ENCODE data around the gene TLE6.
"Not testable (repeated sequence)": the region's sequence is repeated elsewhere in the genome, so short reads cannot be mapped to it uniquely, and the experiment has no call there.

TLE6 gene

DNA sequence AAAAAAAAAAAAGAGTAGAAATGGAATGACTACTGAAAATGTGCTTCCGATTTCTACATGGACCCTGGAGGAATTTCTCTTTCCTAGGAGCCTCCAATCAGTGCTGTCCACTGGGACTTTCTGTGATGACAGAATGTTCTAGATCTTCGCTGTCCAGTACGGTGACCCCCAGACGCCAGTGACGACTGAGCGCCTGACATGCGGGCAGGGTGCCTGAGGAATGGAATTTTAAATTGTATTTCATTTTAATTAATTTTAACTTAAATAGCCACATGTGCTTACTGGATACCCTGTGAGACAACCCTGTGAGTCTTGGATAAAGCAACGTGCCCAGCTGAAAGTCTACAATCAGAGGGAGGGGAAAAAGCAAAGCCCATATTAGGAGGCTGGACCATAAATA is 4.1 kb upstream of the TLE6 start:
- no peak for DNase-seq (ENCODE audit: extremely low read depth in 1 of 2, low read depth in 1 of 2)

- no peak for DNase-seq (ENCODE audit: extremely low read depth in 1 of 2, low read depth in 1 of 2)
Measured at GRCh38 chr19:2974342-2975041, 2.9 kb upstream of the TLE6 start.

DNA sequence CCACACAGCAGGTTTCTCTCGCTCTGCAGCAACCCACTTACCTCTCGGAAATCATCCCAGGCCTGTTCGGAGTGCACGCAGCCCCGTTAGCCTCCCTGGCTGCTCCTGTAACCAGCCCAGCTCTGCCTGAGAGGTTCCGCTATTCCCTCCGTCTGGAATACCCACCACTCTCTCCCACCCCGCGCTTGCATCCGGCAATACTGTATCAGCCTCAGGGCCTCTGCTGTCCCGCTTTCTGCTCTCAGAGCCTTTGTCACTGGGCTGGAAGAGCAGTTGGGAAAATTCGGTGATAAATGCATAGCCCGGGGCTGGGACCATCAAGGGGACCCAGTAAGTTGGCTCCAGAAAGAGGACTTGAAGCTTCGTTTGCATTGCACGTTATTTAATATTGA is 759 bp upstream of the TLE6 start:
- no peak for DNase-seq (ENCODE audit: extremely low read depth in 1 of 2, low read depth in 1 of 2)

- DNase-seq (ENCODE audit: extremely low read depth in 1 of 2, low read depth in 1 of 2) = no peak
Measured at GRCh38 chr19:2977746-2978138, 378 bp downstream of the TLE6 start.

DNA sequence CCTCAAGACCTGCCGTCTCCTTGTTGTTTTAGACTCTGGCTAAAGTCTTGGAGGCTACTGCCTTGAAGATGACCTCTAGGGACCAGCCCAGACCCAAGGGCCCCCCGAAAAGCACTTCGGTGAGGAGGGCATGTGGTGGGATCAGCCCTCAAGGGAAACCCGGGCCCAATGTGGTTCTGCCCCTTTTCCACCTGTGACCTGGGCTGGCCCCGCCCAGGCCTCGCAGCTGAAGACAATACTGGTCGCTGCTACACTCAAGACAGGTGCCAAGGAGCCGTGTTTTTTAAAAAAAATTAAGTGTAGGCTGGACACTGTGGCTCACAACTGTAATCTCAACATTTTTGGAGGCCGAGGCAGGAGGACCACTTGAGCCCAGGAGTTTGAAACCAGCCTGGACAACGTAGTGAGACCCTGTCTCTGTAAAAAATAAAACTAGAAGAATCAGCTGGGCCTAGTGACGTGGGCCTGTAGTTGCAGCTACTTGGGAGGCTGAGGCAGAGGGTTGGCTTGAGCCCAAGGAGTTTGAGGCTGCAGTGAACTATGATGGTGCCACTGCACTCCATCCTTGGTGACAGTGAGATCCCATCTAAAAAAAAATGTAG is 903 bp downstream of the TLE6 start:
- DNase-seq (ENCODE audit: extremely low read depth in 1 of 2, low read depth in 1 of 2) = no peak

GRCh38 chr19:2978772-2979171 is 1.4 kb downstream of the TLE6 start:
- DNase-seq (ENCODE audit: extremely low read depth in 1 of 2, low read depth in 1 of 2) = no peak

- no peak for DNase-seq (ENCODE audit: extremely low read depth in 1 of 2, low read depth in 1 of 2)
Measured at GRCh38 chr19:2981898-2982297, 4.5 kb downstream of the TLE6 start.

DNA sequence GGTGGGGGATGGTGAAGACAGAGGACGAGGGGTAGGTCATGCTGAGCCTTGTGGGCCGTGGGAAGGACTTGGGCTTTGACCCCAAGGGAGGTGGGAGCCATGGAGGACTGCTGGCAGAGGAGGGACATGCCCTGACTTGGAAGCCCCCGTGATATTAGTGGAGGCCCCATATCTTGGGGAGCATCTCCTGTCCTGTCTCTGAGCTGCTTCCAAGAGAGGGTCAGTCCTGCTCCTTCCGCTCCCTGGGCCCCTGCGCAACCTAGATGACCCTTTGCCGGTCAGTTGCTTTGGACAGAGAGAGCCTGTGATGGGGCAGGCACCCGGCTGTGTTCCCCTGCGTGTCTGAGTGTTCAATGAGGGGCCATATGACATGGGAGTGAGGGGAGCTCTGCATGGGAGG is 5.2 kb downstream of the TLE6 start:
- DNase-seq (ENCODE audit: extremely low read depth in 1 of 2, low read depth in 1 of 2) = no peak

GRCh38 chr19:2982983-2983350 is 5.6 kb downstream of the TLE6 start:
- DNase-seq (ENCODE audit: extremely low read depth in 1 of 2, low read depth in 1 of 2) = no peak

DNA sequence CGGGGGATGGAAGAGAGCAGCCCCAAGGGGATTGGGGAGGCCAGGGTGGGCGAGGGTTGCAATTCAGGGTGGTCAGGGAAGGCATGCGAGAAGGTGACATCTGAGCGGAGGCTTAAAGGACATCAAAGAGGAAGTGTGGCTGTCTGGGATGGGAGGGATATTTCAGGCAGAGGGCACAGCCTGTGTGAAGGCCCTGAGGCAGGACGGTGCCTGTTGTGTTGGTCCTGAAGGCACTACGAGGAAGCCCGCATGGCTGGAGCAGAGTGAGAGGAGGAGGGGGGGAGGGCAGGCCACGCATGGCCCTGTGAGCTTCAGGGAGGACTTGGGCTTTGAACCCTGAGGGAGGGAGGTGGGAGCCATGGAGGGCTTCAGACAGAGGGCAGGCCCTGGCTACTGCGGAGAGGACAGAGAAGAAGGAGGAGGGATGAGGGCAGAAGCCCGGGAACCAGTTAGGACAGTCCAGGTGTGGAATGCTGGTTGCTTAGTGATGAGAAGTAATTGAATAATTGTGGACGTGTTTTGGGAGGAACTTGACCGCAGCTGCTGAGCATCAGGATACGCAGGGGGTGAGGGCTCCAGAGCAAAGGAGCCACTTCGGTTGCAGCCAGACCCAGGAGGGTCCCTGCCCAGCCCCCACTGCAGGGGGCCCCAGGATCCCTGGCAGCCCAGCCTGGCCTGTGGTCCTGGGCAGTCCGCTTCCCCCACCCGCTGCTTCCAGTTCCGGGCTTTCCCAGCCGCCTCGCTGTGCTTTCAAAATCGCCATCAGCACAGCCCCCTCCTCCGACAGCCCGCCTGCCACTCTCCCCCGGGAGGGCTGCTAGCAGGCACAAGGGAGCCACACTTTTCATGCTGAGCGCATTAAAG is 6.2 kb downstream of the TLE6 start:
- no peak for DNase-seq (ENCODE audit: extremely low read depth in 1 of 2, low read depth in 1 of 2)

- DNase-seq (ENCODE audit: extremely low read depth in 1 of 2, low read depth in 1 of 2) = no peak
Measured at GRCh38 chr19:2984215-2984528, 6.8 kb downstream of the TLE6 start.

DNA sequence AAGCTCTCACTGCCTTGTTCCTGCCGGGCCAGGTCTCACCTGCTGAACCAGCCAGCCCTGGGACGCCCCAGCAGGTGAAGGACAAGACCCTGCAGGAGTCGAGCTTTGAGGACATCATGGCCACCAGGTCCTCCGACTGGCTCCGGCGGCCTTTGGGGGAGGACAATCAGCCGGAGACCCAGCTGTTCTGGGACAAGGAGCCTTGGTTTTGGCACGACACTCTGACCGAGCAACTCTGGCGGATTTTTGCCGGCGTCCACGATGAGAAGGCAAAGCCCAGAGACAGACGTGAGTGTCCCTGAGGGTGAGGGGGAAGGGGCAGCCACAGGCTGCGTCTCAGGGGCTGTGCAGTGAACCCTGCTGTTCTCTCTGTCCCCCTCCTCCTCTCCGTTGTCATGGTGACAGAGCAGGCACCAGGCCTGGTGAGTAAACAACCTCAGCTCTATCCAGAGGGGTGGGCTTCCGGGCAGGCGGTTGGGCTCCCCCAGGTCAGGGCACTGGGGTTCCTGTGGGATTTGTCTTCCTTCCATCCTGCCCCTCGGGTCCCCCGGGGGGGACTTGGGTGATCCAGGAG is 9.7 kb downstream of the TLE6 start:
- no peak for DNase-seq (ENCODE audit: extremely low read depth in 1 of 2, low read depth in 1 of 2)

GRCh38 chr19:2987797-2988196 is 10.4 kb downstream of the TLE6 start:
- DNase-seq (ENCODE audit: extremely low read depth in 1 of 2, low read depth in 1 of 2) = no peak

- DNase-seq (ENCODE audit: extremely low read depth in 1 of 2, low read depth in 1 of 2) = no peak
Measured at GRCh38 chr19:2988568-2988967, 11.2 kb downstream of the TLE6 start.

DNA sequence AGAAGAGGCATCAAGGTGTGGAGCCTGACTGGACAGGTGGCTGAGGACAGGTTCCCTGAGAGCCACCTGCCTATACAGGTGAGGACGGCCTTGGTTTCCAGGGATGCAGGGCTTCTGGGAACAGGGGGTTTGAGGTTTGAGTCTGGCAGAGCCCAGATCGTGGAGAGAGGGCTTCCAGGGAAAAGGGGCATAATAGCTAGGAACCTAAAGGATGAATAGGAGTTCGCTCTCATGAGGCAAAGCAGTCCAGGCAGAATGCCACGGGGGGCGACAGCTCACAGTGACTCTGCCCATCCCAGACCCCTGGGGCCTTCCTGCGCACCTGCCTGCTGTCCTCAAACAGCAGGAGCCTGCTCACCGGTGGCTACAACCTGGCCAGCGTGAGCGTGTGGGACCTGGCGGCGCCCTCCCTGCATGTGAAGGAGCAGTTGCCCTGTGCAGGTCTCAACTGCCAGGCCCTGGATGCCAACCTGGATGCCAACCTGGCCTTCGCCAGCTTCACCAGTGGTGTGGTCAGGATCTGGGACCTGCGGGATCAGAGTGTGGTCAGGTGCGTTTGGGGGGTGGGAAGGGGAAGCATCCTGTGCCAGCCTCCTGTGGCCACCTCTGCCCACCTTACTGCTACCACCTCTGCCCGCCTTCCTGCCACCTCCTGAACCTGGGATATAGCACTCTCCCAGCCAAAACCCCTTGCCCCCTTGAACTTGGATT is 12.0 kb downstream of the TLE6 start:
- DNase-seq (ENCODE audit: extremely low read depth in 1 of 2, low read depth in 1 of 2) = no peak

- DNase-seq (ENCODE audit: extremely low read depth in 1 of 2, low read depth in 1 of 2) = not testable (repeated sequence)
Measured at GRCh38 chr19:2992333-2992732, 15.0 kb downstream of the TLE6 start.

GRCh38 chr19:2992958-2993357 is 15.6 kb downstream of the TLE6 start:
- no peak for DNase-seq (ENCODE audit: extremely low read depth in 1 of 2, low read depth in 1 of 2)

GRCh38 chr19:2993579-2993978 is 16.2 kb downstream of the TLE6 start:
- DNase-seq (ENCODE audit: extremely low read depth in 1 of 2, low read depth in 1 of 2) = no peak

DNA sequence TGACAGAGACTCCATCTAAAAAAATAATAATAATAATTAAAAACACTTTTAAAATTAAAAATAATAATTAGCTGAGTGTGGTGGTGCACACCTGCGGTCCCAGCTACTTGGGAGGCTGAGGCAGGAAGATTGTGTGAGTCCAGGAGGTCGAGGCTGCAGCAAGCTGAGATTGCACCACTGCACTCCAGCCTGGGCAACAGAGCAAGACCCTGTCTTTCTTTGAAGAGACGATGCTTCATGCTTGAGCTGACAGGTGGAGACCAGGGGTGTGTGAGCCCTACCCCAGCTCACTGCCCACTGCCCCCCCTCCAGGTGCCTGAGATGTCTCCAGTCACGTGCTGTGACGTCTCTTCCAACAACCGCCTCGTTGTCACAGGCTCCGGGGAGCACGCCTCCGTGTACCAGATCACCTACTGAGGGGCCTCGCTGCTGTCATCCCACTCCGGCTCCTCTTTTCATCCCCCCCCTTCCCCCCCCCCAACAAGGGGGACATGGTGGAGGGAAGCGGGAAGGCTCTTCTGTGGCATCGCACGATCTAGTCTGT is 17.3 kb downstream of the TLE6 start:
- no peak for DNase-seq (ENCODE audit: extremely low read depth in 1 of 2, low read depth in 1 of 2)

- no peak for DNase-seq (ENCODE audit: extremely low read depth in 1 of 2, low read depth in 1 of 2)
Measured at GRCh38 chr19:2997720-2998119, 20.4 kb downstream of the TLE6 start.

DNA sequence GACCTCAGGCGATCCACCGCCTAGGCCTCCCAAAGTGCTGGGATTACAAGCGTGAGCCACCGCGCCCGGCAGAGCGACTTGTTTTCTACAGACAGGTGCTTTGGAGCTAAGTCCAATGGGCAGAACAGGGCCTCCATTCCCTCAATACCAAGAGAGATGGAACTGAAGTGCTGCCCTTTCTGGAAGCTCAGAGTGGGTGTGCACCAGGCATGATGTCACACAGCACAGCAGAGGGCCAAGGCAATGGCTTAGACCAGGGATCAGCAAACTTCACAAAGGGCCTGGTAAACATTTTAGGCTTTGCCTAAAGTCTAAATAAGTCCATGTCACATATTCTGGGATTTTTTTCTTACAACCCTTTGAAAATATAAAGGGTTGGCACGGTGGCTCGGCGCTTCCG is 21.3 kb downstream of the TLE6 start:
- DNase-seq (ENCODE audit: extremely low read depth in 1 of 2, low read depth in 1 of 2) = no peak
